ENCODE results near the gene ARHGAP10. TPM values are rescaled to one million over a fixed set of nuclear protein-coding genes. Genes with fewer than 3 reads are reported as not detected.

Gene ARHGAP10
- total RNA-seq, 1 donor from 2014 or later = 26.9 TPM

DNA sequence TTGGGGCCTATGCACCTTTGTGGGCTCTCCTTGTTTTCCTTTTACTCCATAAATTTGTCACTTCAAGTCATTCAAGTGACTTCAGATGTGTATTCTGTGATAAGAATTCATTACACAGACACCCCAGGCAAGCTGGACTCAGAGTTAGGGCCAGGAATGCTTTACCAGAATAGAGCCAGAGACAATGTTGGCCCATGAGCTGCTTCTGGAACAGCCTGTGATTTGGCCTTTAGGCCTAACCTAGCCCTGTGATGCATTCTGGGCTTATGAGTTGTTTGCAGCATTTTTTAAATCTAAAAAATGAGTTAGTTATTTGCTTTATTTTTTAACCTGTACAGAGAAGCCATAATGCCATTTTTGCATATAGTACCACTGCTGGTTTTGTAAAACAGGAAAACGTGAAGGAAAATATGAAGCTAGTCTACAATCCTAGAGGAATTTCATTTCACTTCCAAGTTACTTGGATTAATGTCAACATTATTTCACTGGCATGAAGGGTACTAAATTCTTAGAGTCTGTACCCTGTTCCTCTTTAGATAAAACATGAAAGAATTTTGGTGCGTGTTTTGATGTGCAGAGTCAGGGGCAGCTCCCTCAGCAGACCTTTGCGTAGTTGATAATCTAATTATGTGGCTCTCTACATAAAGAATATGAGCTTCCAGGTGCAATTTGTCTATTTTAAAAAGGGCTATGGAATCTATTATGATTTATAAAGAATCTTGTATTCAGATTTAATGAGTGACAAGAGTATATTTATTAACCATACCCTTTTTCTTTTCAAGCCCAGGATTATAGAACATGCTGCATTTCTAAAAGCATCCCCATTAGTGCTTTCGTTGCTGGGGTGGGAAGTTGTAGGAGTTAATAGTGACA, 84.7 kb downstream of the ARHGAP10 start:
- Histone ChIP-seq H3K4me3 (no peak overlapping the region), H3K27ac (peak overlapping the region; percentile 37), H3K27me3 (no peaks in the 10 kb centered on the region), H3K4me1 (peaks cover 49% of the 10 kb centered on the region), H3K36me3 (no peaks in the 10 kb centered on the region), H3K9me3 (no peaks in the 10 kb centered on the region)
- TF ChIP-seq, protein P1, sequence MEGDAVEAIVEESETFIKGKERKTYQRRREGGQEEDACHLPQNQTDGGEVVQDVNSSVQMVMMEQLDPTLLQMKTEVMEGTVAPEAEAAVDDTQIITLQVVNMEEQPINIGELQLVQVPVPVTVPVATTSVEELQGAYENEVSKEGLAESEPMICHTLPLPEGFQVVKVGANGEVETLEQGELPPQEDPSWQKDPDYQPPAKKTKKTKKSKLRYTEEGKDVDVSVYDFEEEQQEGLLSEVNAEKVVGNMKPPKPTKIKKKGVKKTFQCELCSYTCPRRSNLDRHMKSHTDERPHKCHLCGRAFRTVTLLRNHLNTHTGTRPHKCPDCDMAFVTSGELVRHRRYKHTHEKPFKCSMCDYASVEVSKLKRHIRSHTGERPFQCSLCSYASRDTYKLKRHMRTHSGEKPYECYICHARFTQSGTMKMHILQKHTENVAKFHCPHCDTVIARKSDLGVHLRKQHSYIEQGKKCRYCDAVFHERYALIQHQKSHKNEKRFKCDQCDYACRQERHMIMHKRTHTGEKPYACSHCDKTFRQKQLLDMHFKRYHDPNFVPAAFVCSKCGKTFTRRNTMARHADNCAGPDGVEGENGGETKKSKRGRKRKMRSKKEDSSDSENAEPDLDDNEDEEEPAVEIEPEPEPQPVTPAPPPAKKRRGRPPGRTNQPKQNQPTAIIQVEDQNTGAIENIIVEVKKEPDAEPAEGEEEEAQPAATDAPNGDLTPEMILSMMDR (IDR thresholded peaks at IDR 0.05) = no peak
- intact Hi-C loops (cut with DNase I) = no loop called here
- DNase-seq (no peak), ATAC-seq (peak; percentile 40)

DNA sequence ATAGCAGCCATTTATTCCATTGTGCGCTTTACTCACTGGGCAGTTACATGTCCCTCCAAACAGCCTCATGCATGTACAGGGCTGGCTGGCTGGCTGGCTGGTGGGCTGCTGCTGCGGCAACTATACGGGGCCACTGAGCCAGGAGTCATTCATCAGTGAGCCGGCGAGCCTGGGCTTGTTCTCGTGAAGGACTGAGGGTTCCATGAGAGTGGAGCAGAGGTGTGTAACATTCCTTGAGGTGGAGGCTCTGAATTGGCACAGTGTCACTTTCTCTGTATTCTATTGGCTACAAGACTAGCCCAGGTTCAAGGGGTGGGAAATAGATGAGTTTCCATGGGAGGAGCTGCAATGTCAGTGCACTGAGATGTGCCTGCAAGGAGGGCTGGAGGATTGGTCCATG, 89.1 kb downstream of the ARHGAP10 start:
- no peak for DNase-seq
- no peaks in the 10 kb centered on the region for H3K27me3 ChIP-seq
- TF ChIP-seq, protein P1 (IDR thresholded peaks at IDR 0.05) = no peak
- H3K9me3 ChIP-seq = no peaks in the 10 kb centered on the region
- no peak overlapping the region for H3K4me3 ChIP-seq
- H3K27ac ChIP-seq = no peak overlapping the region
- no peaks in the 10 kb centered on the region for H3K36me3 ChIP-seq
- ATAC-seq = no peak
- intact Hi-C loops (cut with DNase I) = no loop called here
- peaks cover 29% of the 10 kb centered on the region for H3K4me1 ChIP-seq

DNA sequence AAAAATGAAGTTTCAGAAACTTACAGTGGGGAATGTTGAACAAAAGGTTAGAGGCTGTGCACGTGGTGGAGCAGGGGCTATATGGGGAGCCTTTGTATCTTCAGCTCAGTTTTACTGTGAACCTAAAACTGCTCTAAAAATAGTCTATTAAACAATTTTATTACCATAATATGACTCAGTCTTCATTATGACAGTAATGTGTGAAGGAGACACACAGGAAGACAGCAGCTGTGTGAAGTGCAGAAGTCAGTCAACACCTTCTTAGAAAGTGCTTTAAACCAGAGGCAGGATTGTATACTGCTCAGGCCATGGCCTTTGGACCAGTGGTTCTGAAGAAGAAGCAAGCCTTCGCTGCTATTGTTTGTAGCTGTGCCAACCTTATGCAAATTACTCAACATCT, 89.7 kb downstream of the ARHGAP10 start:
- H3K27ac ChIP-seq = no peak overlapping the region
- TF ChIP-seq, protein P1 (IDR thresholded peaks at IDR 0.05) = no peak
- ATAC-seq (no peak), DNase-seq (no peak)
- intact Hi-C loops (cut with DNase I) = no loop called here
- no peak overlapping the region for H3K4me3 ChIP-seq
- H3K9me3 ChIP-seq = no peaks in the 10 kb centered on the region
- peaks cover 28% of the 10 kb centered on the region for H3K4me1 ChIP-seq
- no peaks in the 10 kb centered on the region for H3K27me3 ChIP-seq
- H3K36me3 ChIP-seq = no peaks in the 10 kb centered on the region

DNA sequence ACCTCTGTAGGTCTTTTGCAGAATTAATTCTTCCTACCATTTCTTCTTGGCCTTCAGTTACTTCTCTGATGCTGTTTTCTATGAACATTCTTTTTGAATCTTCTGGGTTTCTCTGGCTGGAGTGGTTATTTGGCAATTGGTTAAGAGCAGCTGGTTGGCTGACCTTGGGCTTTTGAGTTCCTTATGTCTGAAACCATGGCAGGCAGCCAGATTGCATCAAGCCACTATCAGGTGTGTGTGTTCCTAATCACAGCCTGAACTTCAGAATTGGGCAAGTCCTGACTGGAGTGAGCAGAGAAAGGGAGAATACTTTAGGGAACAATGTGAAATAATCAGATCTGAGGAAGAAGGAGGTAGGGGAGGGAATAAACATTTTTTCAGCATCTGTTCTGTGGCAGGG, 90.2 kb downstream of the ARHGAP10 start:
- DNase-seq (peak; percentile 87), ATAC-seq (peak; percentile 81)
- TF ChIP-seq, protein P1 (IDR thresholded peaks at IDR 0.05) = no peak
- Histone ChIP-seq H3K4me3 (no peak overlapping the region), H3K9me3 (no peaks in the 10 kb centered on the region), H3K27ac (peak overlapping the region; percentile 30), H3K27me3 (no peaks in the 10 kb centered on the region), H3K36me3 (no peaks in the 10 kb centered on the region), H3K4me1 (peaks cover 29% of the 10 kb centered on the region)
- intact Hi-C loops (cut with DNase I) = no loop called here

DNA sequence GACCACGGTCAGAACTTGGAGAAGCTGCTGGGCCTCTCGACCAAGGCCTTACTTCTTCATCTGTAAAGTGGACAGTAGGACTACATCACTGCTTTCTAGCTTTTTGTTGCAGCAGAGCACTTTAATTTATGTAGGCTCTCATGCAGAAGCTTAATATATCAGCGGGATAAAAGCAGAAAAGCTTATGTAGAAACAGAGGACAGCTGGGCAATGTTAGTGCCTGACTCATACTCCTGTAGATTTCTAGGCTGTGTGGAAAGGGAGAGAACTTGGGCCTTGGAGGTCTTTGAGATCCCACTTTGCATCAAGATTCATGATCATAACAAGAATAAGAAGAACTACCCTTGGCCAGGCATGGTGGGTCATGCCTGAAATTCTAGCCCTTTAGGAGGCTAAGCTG, 91.2 kb downstream of the ARHGAP10 start:
- no peak for DNase-seq
- H3K4me1 ChIP-seq = peaks cover 26% of the 10 kb centered on the region
- no peaks in the 10 kb centered on the region for H3K9me3 ChIP-seq
- H3K27me3 ChIP-seq = no peaks in the 10 kb centered on the region
- intact Hi-C loops (cut with DNase I) = no loop called here
- no peak overlapping the region for H3K4me3 ChIP-seq
- H3K27ac ChIP-seq = no peak overlapping the region
- no peaks in the 10 kb centered on the region for H3K36me3 ChIP-seq
- no peak for ATAC-seq
- TF ChIP-seq, protein P1 (IDR thresholded peaks at IDR 0.05) = no peak
